Activated CD4-positive, CD25-positive, alpha-beta regulatory T cell (primary cell): ENCODE data around the gene SORCS1.

Experiments
- DNase-seq, 4 experiments: peaks; one replicate each; lab custom pipeline; 2025; lab: John Stamatoyannopoulos, UW

SORCS1 gene

DNA sequence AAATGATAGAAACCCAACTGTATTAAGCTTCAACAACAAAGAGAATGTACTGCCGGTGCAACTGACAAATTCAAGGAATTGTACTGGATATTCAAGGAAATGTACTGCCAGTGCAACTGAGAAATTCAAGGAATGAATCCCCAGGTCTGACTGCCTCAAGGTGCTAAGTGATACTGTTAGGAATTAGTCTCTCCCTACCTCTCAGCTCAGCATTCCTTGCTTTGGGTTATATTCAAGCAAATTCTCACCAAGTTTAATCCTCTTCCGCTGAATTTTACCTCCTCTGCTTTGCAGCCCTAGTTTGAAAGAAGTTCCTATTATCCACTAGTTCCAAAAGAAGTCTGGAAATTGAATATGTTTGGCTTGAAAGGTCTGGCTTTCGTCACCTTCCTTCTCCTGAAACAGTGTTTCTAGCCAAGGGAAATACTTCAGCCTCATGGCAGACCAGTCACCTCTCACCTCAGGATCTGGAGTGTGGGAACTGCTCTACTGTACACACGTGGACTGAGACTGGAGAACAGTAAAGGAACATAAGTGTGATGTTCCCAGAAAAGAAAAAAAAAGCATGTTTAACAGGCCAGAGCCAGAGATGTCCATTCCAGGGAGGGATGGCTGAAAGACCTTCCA, 60.4 kb downstream of the SORCS1 start:
- DNase-seq = no peak

DNA sequence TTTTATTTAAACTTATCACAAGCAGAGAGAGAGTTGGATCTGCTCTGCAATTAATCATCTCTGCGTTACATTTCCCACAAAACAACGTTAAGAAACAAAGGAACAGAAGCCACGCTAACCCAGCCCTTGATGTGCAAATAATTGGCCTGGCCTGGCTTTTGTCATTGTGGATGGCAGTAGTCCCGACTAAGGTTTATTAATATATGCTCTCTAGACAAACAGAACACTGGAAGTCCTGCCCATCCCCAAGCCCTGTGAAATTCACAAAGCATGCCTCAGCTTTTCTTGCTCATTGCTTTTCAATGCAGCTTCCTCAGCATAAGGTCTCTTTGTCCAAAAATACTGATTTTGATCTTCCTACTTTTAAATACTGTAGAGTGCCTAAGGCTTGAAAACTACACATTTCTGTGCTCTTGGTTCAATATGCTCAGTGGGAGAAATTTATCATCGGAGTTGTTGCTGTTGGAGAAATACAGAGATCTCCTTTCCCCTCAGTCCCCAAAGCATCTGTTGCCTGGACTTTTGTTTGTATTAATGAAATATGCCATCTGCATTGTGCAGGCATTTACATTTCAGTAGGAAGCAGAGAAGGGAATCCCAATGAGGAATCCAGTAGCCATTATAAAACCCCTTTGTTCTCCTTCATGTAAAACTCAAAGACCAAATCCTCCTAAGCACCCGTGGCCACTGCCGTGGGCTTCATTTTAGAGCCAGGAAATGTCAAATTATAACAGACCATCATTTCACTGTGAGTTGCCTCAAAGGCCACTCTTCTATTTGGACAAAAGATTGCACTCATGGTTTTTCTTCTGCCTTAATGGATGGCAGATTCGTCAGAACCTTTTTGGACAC, 61.1 kb downstream of the SORCS1 start:
- no peak for DNase-seq

DNA sequence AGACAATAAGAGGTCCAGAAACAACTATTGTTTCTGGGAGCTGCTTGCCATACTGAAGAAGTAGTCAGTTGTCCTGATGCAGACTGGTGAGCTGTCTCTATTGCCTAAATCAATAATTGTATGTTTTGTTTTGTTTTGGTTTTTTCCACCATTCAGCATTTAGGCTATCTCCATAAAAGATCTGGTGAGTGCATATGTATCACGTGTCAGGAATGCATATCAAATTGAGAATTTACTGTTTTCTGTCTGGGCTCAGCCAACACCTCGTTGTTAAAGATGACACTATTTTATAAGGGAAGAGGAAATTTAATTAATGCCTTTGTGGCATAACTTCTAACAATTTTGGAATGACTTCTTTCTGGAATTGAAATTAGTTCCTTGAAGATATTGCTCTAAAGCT, 66.2 kb downstream of the SORCS1 start:
- no peak for DNase-seq

DNA sequence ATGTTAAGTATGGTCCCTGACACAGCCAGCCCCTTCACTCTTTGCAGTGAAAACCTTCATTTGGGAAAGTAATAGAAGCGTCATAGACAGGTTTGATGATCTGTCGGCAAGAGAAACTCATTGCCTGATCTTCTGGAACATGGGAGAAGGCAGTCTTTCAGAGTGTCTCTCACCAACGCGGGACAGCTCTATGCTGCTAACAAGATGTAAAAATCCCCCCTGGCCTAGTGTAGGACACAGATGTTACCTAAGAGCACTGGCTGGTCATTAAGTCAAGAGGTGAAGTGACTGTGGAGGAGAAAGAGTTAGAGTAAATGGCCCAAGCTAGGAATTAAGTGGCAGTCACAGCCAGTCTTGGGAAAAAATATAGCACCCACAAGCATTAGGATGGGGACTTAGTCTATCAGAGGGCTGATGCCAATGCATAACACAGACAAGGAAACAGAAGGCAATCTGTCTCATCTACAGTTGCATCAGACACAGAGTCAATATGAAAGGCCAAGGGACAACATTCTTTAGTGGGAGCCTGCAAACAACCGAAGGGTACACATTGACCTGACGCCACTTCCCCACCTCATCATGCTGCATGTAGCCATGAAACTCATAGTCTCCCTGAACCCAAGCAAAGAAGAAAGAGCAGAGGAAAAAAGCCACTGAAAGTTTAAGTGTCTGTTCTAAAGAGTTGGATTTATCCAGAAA, 69.5 kb downstream of the SORCS1 start:
- no peak for DNase-seq

DNA sequence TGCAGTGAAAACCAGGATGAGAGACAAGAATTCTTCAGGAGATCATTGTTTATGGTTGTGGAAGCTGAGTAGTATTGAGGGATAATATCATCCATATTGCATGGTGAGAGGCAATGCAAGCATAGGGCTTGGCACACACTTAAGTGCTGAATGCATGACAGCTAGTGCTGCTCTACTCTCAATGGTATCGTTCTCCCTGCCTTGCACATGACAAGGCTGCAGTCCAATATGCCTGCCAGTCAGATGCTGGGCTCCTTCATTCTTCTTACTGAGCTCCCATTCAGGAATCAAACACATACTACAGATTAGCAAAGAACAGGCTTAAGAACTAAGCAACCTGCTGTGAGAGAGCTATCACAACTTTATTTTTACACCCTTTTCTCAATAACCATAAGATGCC, 72.2 kb downstream of the SORCS1 start:
- no peak for DNase-seq

DNA sequence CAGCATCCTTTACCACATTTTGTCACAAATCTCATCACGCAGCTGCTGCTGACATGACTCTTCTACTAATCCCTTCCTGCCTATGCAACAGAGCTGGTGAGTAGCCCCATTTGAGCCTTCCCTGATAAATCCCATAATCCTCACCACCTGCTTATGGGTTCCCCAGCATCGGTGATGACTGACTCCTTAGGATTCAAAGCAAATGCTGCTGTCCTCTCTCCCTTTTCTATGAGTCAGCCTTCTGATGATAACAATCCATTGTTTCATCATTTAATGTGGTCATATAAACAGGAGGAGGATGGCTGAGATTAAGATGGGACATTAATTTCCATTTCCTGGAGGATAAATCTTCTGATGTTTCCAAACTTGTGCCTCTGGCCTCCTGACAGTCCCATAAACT, 73.4 kb downstream of the SORCS1 start:
- no peak for DNase-seq

DNA sequence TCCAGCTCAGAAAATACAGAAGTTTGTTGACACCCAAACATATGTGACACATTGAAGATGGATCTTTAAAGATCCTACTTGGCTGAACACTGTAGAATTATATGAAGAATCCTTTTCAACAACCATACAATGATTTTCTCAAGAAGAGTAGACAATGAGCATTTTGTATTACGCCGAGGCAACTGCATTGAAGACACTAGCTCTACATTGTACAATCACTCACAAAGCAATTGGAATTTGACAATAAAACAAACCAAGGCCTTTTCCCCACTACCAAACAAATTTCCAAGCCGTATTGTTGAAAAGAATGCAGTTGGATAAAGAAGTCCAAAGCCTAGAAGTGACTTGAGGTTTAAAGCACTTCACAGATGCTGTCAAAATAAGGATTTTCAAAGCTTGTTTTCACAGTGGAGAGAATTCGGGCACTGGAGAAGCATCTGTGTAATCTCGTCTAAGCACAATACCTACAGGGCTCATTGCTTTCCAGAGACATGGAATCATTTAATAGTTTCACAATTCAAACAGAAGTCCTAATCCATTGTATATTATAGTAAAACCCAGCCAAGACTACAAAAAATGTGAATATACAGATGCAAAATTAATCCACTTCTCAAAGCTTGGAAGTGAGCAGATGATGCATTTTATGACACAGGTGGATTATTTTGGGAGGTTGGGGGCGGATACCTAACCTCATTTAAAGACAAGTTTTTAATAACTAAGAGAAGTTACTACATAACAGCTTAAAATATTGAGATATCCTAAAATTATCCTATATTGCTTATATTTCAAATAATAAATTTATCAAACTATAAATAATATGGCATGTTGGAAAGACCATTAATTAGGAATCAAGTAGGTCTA, 78.6 kb downstream of the SORCS1 start:
- DNase-seq = no peak

DNA sequence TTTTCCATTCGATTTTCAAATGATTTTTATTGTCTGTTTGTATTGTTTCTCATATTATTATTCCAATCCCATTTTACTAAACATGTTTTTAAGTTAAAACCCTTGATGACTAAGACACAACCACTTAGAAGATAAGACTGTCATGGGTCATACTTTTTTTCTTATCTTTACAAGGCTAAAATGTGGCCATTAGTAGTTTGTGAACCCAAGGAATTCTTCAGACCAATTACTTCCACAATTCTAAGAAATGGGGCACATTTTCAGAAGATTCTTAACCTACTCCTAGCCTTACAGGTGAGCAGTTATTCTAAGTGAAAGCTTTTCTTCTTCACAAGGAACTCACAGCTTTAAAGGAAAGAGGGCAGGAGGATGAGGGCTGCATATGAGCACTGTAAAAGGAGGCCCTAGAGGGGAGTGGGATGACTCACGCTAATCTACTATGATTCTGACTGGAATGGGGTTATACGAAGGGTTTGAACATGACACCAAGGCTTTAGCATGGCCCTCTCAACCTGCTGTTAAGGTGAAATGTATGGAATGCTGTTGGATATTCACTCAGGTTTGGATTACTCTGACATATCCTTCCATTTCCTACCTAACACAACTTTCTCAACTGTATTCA, 81.0 kb downstream of the SORCS1 start:
- DNase-seq = no peak

DNA sequence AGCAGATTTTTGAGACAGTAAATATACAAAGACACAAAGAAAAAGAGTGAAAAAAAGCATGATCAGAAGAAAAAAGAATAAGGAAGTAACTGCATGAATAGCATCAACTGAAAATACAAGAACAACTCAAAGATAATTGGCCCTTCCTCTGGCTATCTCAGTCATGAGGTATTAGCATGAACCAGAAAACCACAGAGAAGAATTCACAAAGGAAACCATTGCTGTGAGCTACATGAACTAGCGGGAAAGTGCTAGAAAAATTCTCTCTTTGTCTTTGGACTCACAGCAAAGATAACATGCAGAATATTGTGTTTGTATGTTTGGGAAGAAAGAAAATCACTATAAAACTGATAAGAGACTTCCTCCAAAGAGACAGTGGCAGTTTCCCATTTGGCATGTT, 82.9 kb downstream of the SORCS1 start:
- no peak for DNase-seq

DNA sequence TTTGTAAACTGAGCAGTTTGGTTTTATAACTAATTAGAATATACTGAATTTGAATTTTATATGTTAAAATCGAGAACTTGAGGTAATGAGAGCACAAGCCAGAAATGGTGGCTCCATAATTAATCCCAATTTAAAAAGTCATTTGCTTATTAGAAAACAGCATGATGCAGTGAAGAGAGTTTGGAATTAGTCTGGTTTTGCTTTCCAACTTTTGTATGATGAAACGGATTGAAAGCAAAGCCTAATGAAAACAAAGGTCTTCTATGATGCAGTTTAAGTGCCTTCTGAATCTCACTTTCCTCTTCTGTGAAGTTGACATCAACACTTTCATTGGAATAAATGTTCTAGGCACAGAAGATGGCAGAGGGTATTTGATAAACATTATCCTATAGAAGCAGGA, 89.4 kb downstream of the SORCS1 start:
- no peak for DNase-seq

DNA sequence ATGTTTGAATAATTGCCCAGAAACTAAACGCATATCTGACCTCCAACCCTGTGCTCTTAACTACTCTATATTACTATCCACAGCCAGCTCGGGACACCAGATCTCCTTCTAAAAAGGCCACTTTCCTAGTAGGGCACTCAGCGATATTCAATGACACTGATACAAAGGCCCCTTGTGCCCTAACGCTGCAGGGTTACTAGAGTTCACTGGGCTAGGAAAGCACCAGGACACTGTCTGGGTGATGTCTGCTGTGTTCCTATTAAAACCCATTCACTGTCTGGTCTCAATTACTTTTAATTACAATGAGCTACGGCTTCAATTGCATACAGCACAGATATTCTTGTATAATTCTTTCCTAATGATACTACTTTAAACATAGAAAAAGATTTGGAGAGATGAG, 91.7 kb downstream of the SORCS1 start:
- no peak for DNase-seq

DNA sequence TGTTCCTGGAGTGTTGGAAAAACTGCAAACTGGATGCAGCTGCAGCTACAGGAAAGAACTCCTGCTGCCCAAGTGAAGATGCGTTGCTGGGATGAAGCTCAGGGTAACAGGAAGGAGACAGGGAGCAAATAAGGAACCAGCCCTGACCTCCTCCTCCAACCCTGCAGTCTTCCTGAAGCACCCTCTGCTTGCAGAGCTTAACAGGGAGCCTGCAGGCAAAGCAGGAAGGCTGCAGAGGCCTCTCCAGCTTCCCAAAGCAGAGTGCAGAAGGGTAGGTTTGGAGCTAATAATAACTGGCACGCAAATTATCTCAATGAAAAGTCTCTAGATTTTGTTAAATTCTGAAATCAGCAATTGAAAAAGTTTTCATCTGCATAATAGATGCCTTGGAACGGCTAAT, 92.5 kb downstream of the SORCS1 start:
- DNase-seq = no peak

DNA sequence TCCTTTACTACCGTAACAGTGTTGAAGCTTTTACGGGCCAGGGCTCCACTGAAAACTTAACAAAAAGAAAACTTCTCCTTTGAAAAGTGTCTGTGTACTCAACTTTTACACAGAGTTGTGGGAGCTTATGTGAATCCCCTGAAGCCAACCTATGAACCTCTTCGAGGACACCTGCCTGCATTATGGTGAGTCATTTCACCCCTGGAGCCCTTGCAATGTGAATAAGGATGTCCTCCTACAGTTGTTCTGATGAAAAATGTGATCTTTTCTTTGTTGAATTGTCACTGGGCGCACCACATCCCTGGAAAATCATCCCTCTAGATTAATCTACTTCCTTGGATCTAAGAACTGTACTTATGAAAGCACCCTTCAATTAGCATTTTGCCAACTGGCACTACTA, 93.2 kb downstream of the SORCS1 start:
- DNase-seq = no peak

DNA sequence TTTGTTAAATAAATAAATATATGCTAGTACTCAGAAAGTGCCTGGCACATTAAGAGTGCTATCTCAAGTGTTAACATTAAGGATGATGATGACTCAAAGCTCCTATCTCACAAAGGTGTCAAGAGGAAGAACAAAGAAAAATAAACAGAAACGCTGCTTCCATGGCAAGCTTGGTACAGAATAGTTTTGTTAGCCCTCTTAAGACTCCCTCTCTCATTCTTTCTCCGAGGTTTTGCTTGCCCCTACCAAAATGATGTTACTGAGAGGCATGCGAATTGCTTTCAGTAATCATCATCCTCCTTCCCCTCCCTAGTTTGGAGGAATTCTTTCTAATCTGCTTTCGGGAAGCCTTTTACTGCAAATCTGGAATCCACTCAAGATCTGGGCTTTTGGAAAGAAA, 96.7 kb downstream of the SORCS1 start:
- DNase-seq = no peak

DNA sequence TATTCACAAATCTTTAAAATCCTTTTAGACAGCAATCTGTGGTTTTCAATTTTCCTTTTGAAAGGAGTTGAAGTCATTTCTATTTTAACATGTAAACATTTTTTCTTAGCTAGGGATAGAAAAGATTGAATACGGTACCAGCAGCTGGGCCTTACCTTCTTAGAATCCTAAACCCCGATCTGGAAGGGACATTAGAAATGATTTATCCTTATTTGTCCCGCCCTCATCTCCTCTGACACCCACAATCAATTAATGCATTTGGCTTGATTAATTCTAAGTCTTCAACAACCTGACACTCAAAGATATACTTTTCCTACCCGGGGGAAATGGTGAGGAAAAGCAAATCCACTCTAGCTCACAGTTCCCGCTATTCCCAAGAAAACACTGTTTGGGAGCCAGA, 100.4 kb downstream of the SORCS1 start:
- no peak for DNase-seq

DNA sequence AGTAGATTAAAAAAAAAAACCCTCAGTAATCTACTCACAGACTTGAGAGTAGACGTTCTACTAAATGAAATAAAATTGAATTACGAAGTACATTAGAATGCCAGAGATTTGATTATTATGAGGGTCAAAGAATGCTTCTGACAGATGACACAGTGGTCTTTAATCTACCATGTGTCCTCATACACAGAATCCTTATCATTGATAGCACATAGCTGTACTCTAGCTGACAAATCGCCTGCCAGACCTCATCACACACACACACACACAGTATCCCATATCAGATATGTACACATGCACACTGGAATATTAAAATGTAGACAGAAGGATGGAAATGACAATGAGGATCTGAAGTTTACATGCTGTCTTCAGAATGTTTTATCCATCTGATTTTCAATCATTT, 104.6 kb downstream of the SORCS1 start:
- DNase-seq = no peak

DNA sequence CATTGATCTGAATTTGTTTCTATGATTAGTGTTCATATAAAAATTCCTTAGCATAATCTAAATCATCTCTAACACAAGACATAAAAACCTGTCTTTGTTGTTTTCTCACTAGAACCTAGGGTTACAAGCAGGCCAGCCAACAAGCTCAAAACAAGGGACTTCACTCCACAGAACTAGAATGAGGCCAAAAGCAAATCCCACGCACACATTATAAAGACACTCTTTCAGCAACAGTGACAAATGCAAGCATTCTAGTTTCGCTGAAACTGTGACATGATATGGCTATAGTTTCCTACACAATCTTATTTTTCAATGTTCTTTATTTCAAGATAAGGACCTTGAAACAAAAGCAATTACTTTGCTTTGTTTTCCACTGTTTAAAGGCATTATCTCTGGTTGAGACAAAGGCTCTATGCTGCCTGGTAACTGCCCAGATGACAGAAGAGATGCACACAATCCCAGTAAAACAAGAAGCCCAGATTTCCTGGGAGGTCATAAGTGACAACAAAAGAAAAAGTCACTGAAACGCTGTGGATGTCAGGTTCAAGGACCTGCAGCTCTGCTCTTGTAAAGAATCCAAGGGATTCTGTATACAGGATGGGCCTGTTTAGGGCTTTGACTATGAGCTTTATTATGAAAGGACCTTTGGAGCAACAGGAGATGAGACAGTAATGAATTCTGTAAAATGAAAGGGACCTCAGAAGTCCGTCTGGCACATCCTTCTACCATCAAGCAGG, 105.3 kb downstream of the SORCS1 start:
- DNase-seq = no peak

DNA sequence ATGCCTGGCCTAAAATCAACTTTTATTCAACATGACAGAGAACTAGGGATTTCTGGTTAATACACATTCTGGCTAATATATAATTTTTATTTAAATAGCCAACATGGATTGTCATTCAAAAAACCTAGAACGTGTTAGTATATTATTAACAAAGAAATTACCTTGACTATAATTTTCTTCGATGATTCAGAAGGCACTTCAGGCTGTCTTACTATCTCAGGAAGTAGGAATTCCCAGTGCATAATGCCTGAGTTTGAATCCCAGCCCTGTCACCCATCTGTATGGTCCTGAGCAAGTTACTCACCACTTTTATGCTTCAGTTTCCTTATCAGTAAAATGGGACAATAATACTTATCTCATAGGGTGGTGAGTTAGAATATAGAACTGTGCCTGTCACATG, 106.2 kb downstream of the SORCS1 start:
- DNase-seq = no peak

DNA sequence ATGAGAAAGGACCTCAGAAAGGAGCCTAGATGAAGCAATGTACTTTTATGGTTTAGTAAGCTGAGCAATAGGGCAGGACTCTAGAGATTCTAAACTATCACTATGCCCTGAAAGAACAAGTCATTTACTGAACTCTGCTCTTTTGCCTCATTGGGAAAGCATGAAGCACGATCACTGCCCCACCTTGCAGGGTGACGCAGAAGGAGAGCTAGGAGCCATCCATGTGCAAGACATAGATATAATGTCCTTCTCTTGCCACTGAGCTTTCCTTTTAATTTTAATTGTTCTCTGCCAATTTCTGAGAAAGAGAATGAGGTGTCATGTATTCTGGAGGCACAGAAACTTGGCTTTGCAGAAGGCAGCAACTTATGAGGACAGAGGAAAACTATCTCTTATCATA, 108.3 kb downstream of the SORCS1 start:
- DNase-seq = no peak

DNA sequence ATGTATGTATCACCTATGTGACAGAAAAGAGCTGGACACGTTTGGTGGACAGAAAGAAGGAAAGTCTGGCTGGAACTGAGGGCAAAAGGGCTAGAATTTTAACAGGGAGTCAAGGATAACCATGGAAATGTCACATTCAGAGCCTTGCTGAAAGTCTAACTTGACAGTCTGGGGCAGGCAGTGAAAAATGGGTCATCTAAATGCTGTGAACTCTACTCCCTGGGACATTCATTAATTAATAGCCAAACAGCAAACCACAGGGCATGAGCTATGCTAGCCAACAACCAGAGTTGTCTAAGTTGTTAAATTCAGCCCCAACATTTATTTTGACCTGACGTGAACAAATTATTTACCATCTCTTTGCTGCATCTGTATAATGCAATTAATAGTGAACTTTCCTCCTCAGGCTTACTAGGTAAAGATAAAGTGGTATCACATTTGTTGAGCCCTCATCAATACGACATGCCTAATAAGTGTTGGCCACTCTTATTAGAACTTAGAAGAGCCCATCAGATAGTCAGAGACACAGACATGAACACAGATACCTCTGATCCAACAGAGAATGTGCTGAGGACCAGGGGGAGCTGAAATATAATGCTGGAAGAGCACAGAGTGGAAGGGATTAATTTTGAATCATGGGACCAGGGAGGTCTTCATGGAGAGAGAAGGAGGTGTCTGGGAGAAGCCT, 109.9 kb downstream of the SORCS1 start:
- no peak for DNase-seq

DNA sequence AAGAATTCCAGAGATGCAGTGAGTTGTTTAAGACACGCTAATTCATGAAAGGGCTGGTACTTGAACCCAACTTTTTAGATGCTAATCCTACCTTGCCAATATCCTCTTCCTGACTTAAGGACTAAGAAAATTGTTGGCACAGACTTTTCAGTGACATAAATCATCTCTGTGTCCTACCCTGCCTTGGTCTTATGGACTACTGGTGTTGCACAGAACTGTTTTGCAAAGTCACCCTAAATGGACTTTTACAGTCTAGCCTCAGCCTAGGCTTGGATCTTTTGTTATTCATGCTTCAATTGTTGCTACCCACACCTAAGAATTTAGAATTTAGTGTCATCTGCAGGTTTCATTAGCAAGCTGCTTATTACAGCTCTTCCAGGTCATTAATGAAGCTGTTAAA, 112.7 kb downstream of the SORCS1 start:
- no peak for DNase-seq
